Panc1 (cell line): ENCODE results near the gene CDC45. TPM values are rescaled to one million over a fixed set of nuclear protein-coding genes. Genes with fewer than 3 reads are reported as not detected.
"Not testable (repeated sequence)": the region's sequence is repeated elsewhere in the genome, so short reads cannot be mapped to it uniquely, and the experiment has no call there.

Experiments
- ATAC-seq: fragments of 200-7000 bp; cut with Tn5 transposase; 2 replicates; pipeline ENCODE4 v1.9.1; 2020; ENCODE audit warnings: mild to moderate bottlenecking, moderate library complexity
- BruUV-seq: library from RNA; stranded (reverse); fragments of 400-500 nt; replicated peaks from 2 replicates; lab custom pipeline; 2021; lab: Mats Ljungman, UMichigan
- CTCF ChIA-PET: fragments of 300-600 bp; sonication (Branson Sonifier 250); formaldehyde crosslinking; loops from one replicate; lab custom pipeline; 2022; ENCODE audit warnings: antibody characterized with exemption; lab: Charles Lee
- POLR2A ChIA-PET: fragments of 300-600 bp; sonication (Branson Sonifier 250); formaldehyde crosslinking; loops from one replicate; lab custom pipeline; 2022; ENCODE audit warnings: antibody characterized with exemption; lab: Charles Lee
- DNase-seq: peaks from one replicate; pipeline ENCODE4 v3.0.0-alpha.2; 2010; ENCODE audit warnings: low read depth, low spot score
- H3K27ac ChIP-seq: 2 replicates; pipeline ENCODE4 v1.5.1; 2011; ENCODE audit warnings: mild to moderate bottlenecking, low read length, inconsistent platforms
- H3K27me3 ChIP-seq: fragments of 200-500 bp; sonication (Bioruptor generic); 2 replicates; pipeline ENCODE4 v1.6.0; 2014; ENCODE audit warnings: low read length, inconsistent platforms; ENCODE audit not compliant: control insufficient read depth, insufficient read depth
- H3K36me3 ChIP-seq: fragments of 200-500 bp; sonication (Bioruptor generic); 2 replicates; pipeline ENCODE4 v1.5.1; 2014; ENCODE audit warnings: inconsistent platforms, mild to moderate bottlenecking, low read length, moderate library complexity; ENCODE audit not compliant: control insufficient read depth, insufficient read depth
- H3K4me1 ChIP-seq: 2 replicates; pipeline ENCODE4 v1.5.1; 2011; ENCODE audit warnings: inconsistent platforms, mild to moderate bottlenecking, low read length, moderate library complexity; ENCODE audit not compliant: control insufficient read depth, insufficient read depth
- H3K4me3 ChIP-seq, 2 experiments: 2 replicates each; pipeline ENCODE4 v1.5.1; 2011 to 2012; ENCODE audit warnings: low read depth in 2 of 2, low read length in 2 of 2, mild to moderate bottlenecking in 2 of 2, inconsistent platforms in 1 of 2, moderate library complexity in 1 of 2
- H3K9me3 ChIP-seq: fragments of 200-500 bp; sonication (Bioruptor generic); 2 replicates; pipeline ENCODE4 v1.5.1; 2014; ENCODE audit warnings: low read depth, mild to moderate bottlenecking, inconsistent platforms, low read length, moderate library complexity; ENCODE audit not compliant: control insufficient read depth, insufficient read depth
- CTCF ChIP-seq: fragments of 450-650 bp; IDR thresholded peaks from 2 replicates; pipeline ENCODE4 v1.5.1; 2017; ENCODE audit warnings: mild to moderate bottlenecking
- POLR2AphosphoS5 ChIP-seq: IDR thresholded peaks from 2 replicates; pipeline ENCODE4 v1.6.1; 2012; ENCODE audit warnings: mild to moderate bottlenecking, low read depth, low read length, moderate library complexity
- REST ChIP-seq, 2 experiments: IDR thresholded peaks; 2 replicates each; pipeline ENCODE4 v1.6.1; 2011 to 2012; ENCODE audit warnings: low read depth in 2 of 2, control low read depth in 1 of 2, low read length in 1 of 2, mild to moderate bottlenecking in 1 of 2, moderate library complexity in 1 of 2; ENCODE audit not compliant: insufficient read depth in 1 of 2
- SIN3A ChIP-seq: IDR thresholded peaks from 2 replicates; pipeline ENCODE4 v1.6.1; 2012; ENCODE audit warnings: low read depth, mild to moderate bottlenecking, low read length, moderate library complexity, borderline replicate concordance; ENCODE audit not compliant: insufficient read depth
- TCF7L2 ChIP-seq: IDR thresholded peaks from 2 replicates; pipeline ENCODE4 v1.6.1; 2011; ENCODE audit warnings: mild to moderate bottlenecking, low read depth, low read length, inconsistent platforms
- in situ Hi-C: cut with HindIII; loops from 2 replicates; pipeline ENCODE4 v1.10.0; 2016; ENCODE audit warnings: low sequenced_read_pairs, low pct_unique_long_range_greater_than_20kb
- intact Hi-C: fragments of 100-400 bp; cut with micrococcal nuclease; formaldehyde crosslinking; loops from one replicate; pipeline ENCODE4 v1.10.0; 2022; ENCODE audit not compliant: unreplicated experiment
- total RNA-seq: library from RNA; stranded (reverse); gene quantifications from one replicate; pipeline ENCODE4 v1.2.1, GENCODE V29; 2021; ENCODE audit not compliant: unreplicated experiment

Gene CDC45
- total RNA-seq, 1 experiment from 2014 or later = 26.1 TPM

DNA sequence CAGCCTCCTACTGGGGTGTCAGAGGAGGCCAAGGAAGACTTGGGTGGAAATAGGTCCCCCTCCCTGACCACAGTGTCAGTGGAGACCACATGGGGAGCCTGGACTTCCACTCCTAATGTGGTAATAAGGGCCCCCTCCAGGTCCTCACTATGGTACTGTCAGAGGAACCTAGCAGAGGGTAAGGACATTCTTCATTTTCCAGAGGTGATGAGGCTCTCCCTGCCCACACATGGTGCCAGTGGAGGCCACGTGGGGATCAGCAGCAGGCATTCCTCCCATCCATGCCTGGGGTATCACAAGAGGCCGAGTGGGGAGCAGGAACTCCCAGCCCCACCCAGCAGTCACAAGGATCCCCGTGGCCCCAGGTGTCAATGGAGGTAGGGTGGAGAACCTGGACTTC lies 51.0 kb downstream of the CDC45 start:
- ATAC-seq = no peak
- in situ Hi-C loops (no loop called here), intact Hi-C loops (no loop called here)
- ChIA-PET POLR2A (no interaction called here), CTCF (no interaction called here)
- BruUV-seq = no TSS peak
- no peaks in the 10 kb centered on the region for H3K9me3 ChIP-seq
- H3K27ac ChIP-seq = no peak overlapping the region
- no peak for TF ChIP-seq POLR2AphosphoS5
- no peak for TF ChIP-seq CTCF
- TF ChIP-seq TCF7L2 = no peak
- no peak for TF ChIP-seq REST (IDR thresholded peaks at IDR 0.05; ENCODE audit: insufficient read depth in 1 of 2, low read depth in 2 of 2, low read length in 1 of 2)
- no peak for TF ChIP-seq SIN3A
- DNase-seq = no peak
- no peak overlapping the region for H3K4me3 ChIP-seq
- no peaks in the 10 kb centered on the region for H3K4me1 ChIP-seq
- no peaks in the 10 kb centered on the region for H3K36me3 ChIP-seq
- no peaks in the 10 kb centered on the region for H3K27me3 ChIP-seq

DNA sequence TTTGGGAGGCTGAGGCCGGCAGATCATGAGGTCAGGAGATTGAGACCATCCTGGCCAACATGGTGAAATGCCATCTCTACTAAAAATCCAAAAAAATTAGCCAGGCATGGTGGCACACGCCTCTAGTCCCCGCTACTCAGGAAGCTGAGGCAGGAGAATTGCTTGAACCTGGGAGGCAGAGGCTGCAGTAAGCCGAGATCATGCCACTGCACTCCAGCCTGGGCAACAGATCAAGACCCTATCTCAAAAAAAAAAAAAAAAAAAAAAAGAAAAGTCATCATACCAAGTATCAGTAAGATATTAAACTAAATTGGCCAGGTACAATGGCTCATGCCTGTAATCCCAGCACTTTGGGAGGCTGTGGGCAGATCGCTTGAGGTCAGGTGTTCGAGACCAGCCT lies 51.6 kb downstream of the CDC45 start:
- H3K36me3 ChIP-seq, H3K27ac ChIP-seq, intact Hi-C loops, CTCF ChIA-PET, BruUV-seq, H3K27me3 ChIP-seq, H3K4me1 ChIP-seq, DNase-seq, ATAC-seq, H3K4me3 ChIP-seq, H3K9me3 ChIP-seq, POLR2A ChIA-PET, in situ Hi-C loops: not testable (repeated sequence)

- TF ChIP-seq CTCF (no peak), POLR2AphosphoS5 (no peak), TCF7L2 (no peak), REST (IDR thresholded peaks at IDR 0.05; ENCODE audit: insufficient read depth in 1 of 2, low read depth in 2 of 2, low read length in 1 of 2) (no peak), SIN3A (no peak)
- DNase-seq = no peak
- Histone ChIP-seq H3K27ac (no peak overlapping the region), H3K27me3 (no peaks in the 10 kb centered on the region), H3K9me3 (no peaks in the 10 kb centered on the region), H3K4me1 (no peaks in the 10 kb centered on the region), H3K36me3 (no peaks in the 10 kb centered on the region), H3K4me3 (no peak overlapping the region)
- no peak for ATAC-seq
- BruUV-seq = no TSS peak
- ChIA-PET CTCF (interaction anchor here (0.7 kb wide), 1 partner anchor 48 kb away, joined by 3 read pairs; no protein-coding TSS in a partner anchor), POLR2A (no interaction called here)
- intact Hi-C loops (no loop called here), in situ Hi-C loops (no loop called here)
Observed at GRCh38 chr22:19533049-19533626, 53.4 kb downstream of the CDC45 start.
